ENCODE measurements around the gene SPDYE5.

The SPDYE5 gene

GRCh38 chr7:75537731-75538130 is 45.6 kb downstream of the SPDYE5 start:
- no peak for DNase-seq

GRCh38 chr7:75546237-75547015 is 54.3 kb downstream of the SPDYE5 start:
- DNase-seq = no peak

All from CD4-positive, alpha-beta T cell treated with Interleukin-12 subunit alpha and Interleukin-12 subunit beta, for 1 hour (primary cell).